ACHN (cell line): Measurements from ENCODE around the gene EPC2.
"Not testable (repeated sequence)": the region's sequence is repeated elsewhere in the genome, so short reads cannot be mapped to it uniquely, and the experiment has no call there.

Experiments
- DNase-seq: peaks from one replicate; pipeline ENCODE4 v3.0.0-alpha.2; 2015
- in situ Hi-C: cut with HindIII; loops from 2 replicates; pipeline ENCODE4 v1.10.0; 2017; ENCODE audit warnings: low sequenced_read_pairs, low pct_ligation_motif_present, low pct_unique_long_range_greater_than_20kb

The EPC2 gene

GRCh38 chr2:148664229-148664628 lies 19.7 kb downstream of the EPC2 start:
- in situ Hi-C loops = no loop called here
- no peak for DNase-seq

DNA sequence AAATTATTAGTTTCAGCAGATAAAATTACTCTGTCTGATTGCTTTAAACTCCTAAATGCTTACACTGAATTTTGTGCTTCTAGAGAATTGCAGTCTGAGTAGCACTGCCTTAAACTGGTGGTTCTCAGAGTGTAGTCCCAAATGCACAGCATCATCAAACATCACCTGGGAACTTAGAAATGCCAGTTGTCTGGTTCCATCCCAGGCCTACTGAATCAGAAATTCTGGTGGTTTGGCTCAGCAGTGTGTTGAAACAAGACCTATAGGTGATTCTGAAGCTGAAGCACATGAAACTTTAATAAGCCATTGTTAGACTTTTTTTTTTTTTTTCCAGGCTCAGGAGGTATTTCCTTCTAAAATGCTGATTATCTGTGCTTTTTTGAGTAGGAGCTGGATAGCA lies 22.0 kb downstream of the EPC2 start:
- in situ Hi-C loops = no loop called here
- no peak for DNase-seq

DNA sequence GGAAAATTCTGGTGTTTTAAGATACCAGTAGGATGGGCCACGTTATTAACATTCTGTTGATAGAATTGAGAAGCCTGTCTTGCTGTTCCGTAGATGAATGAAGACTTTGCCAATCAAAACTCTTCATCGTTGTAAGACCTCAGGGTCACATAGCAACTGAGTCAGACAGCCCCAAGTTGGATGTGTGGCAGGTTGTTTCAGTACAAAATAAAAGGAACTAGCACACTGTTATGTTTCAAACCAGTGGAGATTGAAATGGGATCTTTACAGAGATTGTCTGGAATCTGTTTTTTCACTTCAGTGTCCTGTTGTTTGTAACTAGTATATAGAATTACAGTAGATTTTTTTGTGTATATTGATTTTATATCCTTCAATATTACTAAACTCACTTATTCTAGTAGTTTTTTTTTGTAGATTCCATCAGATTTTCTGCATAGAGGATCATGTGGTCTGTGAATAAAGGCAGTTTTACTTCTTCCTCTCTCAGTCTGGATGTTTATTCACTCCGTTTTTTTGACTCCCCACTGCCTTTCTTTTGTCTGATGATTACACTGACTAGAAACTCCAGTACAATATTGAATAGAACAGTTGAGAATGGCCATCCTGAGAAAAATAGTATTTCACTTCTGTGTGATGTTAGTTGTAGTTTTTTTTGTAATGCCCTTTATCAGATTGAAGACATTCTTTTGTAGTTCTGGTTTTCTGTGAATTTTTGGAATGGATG lies 22.7 kb downstream of the EPC2 start:
- in situ Hi-C loops = no loop called here
- no peak for DNase-seq

GRCh38 chr2:148670773-148671172 lies 26.2 kb downstream of the EPC2 start:
- peak; percentile 17 for DNase-seq
- in situ Hi-C loops = no loop called here

- in situ Hi-C loops = no loop called here
- peak; percentile 57 for DNase-seq
Measured at GRCh38 chr2:148674063-148675020, 29.8 kb downstream of the EPC2 start.

GRCh38 chr2:148675708-148676107 lies 31.2 kb downstream of the EPC2 start:
- in situ Hi-C loops = no loop called here
- no peak for DNase-seq

GRCh38 chr2:148678302-148679179 lies 34.0 kb downstream of the EPC2 start:
- DNase-seq, in situ Hi-C loops: not testable (repeated sequence)

- in situ Hi-C loops = no loop called here
- peak; percentile 22 for DNase-seq
Measured at GRCh38 chr2:148680462-148680861, 35.9 kb downstream of the EPC2 start.

DNA sequence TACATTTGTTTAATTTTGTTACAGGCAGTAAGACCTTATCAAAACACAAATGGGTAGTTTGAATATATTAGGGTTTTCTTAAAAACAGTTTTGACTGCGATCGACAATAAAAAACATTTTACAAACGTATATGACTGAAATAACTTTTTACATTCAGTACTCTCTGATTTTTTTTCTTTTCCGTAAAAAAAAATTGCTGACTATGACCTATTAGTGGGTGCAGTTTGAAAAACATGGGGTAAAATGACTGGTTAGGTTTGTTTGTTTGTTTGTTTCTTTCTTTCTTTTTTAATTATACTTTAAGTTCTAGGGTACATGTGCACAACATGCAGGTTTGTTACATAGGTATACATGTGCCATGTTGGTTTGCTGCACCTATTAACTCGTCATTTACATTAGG lies 36.9 kb downstream of the EPC2 start:
- DNase-seq = no peak
- in situ Hi-C loops = no loop called here

DNA sequence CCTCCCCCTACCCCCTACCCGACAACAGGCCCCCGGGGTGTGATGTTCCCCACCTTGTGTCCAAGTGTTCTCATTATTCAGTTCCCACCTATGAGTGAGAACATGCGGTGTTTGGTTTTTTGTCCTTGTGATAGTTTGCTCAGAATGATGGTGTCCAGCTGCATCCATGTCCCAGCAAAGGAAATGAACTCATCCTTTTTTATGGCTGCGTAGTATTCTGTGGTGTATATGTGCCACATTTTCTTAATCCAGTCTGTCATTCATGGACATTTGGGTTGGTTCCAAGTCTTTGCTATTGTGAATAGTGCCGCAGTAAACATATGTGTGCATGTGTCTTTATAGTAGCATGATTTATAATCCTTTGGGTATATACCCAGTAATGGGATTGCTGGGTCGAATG lies 37.3 kb downstream of the EPC2 start:
- DNase-seq, in situ Hi-C loops: not testable (repeated sequence)

DNA sequence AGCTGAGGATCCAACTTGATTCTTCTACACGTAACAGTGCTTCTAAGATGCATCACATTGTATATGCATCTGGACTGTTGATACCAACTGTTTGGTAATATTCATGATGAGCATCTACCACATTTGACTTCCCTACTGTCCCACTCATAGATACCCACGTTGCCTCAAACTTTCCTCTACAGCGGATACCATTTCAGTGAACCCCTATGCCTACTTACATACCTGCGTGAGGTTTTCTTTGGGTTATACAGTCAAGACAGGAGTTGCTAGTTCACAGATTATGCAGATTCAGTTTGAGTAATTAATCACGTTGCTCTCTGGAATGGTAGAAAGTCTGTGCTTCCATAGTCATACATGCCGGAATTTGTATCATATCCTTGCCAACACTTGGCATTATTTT lies 40.0 kb downstream of the EPC2 start:
- no peak for DNase-seq
- in situ Hi-C loops = no loop called here

GRCh38 chr2:148687543-148687942 lies 43.0 kb downstream of the EPC2 start:
- in situ Hi-C loops = no loop called here
- DNase-seq = no peak

GRCh38 chr2:148688011-148688410 lies 43.5 kb downstream of the EPC2 start:
- DNase-seq, in situ Hi-C loops: not testable (repeated sequence)

- in situ Hi-C loops = no loop called here
Measured at GRCh38 chr2:148696985-148697384, 52.4 kb downstream of the EPC2 start.

GRCh38 chr2:148699830-148700229 lies 55.3 kb downstream of the EPC2 start:
- no peak for DNase-seq
- in situ Hi-C loops = no loop called here

More at GRCh38 chr2:148696985-148697384, 52.4 kb downstream of the EPC2 start:
- DNase-seq = no peak

GRCh38 chr2:148701039-148701438 lies 56.5 kb downstream of the EPC2 start:
- in situ Hi-C loops = no loop called here
- DNase-seq = no peak

DNA sequence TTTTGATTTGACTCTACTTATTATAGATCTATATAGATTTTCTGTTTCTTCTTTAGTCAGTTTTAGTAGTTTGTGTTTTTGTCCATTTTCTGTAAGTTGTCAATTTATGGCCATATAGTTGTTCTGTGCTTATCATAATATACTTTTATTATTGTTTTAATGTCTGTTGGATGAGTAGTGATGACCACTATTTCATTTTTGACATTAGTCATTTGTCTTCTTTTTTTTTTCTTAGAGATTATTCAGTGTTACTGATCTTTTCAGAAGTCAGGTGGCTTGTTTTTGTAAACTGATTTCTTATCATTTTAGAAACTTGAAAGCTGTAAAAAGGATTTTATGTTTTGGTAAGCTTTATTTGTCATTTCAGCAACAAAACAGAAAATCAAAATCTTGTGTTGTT lies 57.3 kb downstream of the EPC2 start:
- in situ Hi-C loops = no loop called here
- no peak for DNase-seq

DNA sequence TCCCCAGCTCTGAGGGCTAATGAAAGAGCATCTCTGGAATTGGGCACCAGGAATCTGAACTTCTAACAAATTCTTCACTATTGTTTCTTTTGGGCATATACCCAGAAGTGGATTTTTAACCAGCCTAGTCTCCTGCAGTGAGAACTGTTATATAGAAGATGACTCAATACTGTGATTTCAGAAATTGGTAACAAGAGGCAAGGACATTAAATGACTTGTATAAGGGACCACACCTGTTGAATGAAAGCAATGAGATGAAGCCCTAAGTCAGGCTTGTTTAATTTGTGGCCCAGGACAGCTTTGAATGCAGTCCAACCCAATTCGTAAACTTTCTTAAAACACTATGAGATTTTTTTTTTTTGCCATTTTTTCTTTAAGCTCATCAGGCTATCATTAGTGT lies 57.9 kb downstream of the EPC2 start:
- no peak for DNase-seq
- in situ Hi-C loops = no loop called here

DNA sequence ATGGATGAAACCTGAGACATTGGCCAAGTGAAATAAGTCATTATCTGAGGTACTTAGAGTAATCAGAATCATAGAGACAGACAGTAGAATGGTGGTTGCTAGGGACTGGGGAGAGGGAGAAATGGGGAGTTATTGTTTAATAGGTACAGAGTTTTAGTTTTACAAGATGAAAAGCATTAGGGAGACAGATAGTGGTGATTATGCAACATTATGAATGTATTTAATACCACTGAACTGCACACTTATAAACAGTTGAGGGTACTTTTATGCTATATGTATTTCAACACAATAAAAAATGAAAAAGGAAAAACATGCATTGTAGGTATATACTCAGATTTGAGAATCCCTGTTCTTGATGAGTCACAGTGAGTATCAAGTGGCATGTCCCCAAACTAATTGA lies 59.7 kb downstream of the EPC2 start:
- no peak for DNase-seq
- in situ Hi-C loops = no loop called here
